GM15510 (cell line): Measurements from ENCODE around the gene RTN4R.

Source experiments
- POLR2A ChIP-seq: IDR thresholded peaks from 3 replicates; pipeline ENCODE4 v1.6.1; 2011; ENCODE audit warnings: borderline replicate concordance; ENCODE audit not compliant: insufficient read length; ENCODE audit errors: extremely low read depth

Gene RTN4R

DNA sequence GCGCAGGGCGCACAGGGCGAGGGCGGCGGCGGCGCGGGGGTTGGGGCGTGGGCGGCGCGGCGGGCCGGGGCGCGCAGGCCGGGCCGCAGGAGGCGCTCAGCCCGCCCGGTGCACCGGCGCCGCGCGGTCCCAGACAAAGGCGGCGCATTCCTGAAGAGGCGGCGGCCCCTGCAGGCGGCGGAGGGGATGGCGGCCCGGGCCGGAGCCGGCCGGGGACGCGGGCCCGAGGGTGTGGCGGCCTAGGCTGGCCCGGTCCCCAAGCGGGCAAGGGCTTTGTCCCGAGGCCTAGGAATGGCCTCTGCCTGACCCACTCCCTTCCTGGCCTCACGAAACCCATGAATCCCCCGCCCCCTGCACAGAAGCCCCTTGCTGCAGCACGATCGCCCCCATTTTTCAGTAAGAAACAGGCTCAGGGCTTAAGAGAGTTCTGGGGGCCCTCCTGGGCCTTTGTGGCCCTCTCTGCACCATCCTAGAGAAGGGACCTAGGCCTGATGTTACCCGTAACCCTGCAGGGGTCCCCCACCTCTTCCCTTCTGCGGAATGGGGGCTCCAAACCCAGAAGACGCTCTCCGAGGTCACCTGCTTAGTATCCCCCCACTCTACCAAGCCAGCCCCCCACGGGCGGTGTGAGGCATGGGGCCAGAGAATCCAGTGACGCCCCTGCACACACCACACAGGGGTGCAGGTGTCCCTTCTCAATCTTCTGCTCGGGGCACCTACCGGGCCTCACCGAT is at the start of gene RTN4R:
Gene RTN4R (minus strand): TSS at position 40 of the 734 bp plus-strand sequence. CDS start 226 bp downstream, outside the sequence.
- no peak for TF ChIP-seq POLR2A

- no peak for TF ChIP-seq POLR2A
Observed at GRCh38 chr22:20316844-20317401, 48.8 kb upstream of the RTN4R start.

DNA sequence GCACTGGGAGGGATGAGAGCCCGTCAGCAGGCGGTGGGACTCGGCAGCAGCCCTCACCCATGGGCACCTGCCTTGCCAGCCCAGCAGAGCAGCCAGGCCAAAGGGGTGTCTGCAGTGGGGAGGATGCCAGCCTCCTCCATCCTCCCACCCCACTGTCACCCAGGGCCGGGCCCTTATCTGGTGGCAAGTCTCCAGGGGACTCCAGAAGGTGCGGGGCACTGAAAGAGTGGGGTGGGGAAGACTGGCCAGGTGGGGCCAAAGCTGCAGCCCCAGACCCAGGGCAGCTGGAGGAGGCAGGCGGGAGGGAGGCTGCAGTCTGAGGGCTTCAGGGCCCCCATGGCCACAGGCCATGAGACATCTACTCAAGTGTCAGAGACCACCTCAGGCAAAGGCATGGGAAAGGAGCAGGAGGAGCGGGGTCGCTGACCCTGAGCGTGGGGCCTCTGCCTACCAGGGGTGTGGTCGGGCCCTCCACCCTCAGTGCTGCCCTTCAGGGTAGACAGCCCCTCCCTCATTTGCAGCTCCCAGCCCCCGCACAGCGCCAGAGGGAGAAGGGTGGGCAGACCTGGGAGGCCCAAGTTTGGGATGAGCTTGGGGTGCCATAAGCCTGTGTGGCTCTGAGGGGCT is 48.2 kb upstream of the RTN4R start:
- no peak for TF ChIP-seq POLR2A

- TF ChIP-seq POLR2A = no peak
Observed at GRCh38 chr22:20315337-20316216, 47.5 kb upstream of the RTN4R start.

GRCh38 chr22:20312396-20313191 is 44.5 kb upstream of the RTN4R start:
- TF ChIP-seq POLR2A = no peak

DNA sequence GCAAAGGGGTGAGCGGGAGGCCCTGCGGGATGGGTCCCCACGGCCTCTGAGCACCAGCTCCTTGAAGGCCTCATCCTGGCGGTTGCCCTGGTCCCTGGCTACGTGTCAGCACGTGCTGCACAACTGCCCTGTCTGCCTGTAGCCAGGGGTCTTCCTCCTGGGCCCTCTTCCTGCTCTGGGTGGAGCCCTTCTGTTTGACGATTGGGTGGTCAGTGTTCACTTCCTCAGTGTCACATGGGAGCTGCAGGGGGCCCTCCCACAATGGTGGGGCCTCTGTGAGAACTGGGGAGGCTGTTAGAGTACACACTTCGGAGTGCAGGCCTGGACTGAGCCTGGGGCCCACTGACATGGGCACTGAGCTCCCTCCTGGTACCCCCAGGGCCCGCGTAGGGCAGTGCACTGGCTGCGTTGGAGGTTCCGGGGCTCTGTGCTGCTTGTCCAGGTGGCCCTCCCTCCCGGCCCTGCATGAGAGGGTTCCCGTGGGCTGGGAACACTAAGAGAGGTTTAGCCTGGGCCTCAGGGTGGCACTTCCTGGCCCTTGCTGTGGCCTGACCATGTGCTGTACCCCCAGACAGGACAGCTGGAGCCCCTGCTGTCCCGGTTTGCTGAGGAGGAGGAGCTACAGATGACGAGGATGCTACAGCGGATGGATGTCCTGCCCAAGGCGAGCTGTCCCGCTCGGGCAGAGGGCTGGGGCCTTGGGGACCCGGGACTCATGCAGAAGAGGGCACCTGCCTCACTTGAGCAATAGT is 38.0 kb upstream of the RTN4R start:
- no peak for TF ChIP-seq POLR2A

DNA sequence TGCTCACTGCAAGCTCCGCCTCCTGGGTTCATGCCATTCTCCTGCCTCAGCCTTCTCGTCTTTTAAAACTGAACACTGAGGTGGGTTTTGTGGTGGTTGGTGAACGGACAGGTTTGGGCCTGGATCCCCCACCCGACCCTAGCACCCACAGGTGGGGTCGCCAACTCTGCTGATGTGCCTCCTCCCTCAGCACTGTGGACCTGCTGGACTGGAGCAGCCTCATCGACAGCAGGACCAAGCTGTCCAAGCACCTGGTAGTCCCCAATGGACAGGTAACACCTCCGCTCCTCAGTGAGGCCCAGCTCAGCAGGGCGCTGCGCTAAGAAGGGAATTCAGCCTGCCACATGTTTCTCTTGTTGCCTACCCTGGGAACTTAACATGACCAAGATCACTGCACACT is 36.5 kb upstream of the RTN4R start:
- TF ChIP-seq POLR2A = no peak

DNA sequence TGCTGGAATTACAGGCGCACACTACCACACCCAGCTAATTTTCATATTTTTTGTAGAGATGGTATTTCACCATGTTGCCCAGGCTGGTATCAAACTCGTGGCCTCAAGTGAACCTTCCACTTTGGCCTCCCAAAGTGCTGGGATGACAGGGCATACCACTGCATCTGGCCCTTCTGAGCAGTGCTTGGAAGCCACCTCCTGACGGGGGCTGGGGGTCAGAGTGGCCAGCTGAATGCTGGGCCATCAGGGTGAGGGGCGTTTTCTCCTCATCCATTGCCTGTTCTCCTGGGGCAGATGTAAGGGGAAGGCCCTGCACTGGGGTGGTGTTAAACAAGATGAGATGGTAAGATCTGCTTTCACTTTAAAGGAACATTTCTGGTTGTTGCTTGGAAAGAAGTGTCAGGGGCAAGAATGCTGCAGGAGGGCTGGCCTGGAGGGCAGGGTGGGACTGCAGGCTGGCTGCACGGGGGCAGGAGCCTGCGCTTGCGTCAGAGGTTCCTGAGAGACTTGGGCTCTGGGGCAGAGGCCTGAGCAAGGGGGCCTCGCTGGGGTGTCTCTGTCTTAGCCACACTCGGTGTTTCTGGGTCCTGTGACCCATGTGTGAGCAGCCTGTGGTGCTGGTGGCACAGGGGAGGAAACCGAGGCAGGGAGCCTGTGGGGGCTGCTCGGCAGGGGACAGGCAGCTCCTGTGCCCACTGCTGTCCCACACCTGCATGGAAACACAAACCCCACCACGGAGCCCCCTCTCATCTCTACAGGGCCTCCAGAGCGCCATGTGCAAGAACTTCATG is 34.5 kb upstream of the RTN4R start:
- no peak for TF ChIP-seq POLR2A

- no peak for TF ChIP-seq POLR2A
Observed at GRCh38 chr22:20299746-20300136, 31.6 kb upstream of the RTN4R start.

GRCh38 chr22:20298803-20299745 is 31.0 kb upstream of the RTN4R start:
- TF ChIP-seq POLR2A = no peak

- TF ChIP-seq POLR2A = no peak
Observed at GRCh38 chr22:20298110-20298802, 30.1 kb upstream of the RTN4R start.
